ENCODE measurements around the gene HDX.
"Not testable (repeated sequence)": the region's sequence is repeated elsewhere in the genome, so short reads cannot be mapped to it uniquely, and the experiment has no call there.

HDX gene

DNA sequence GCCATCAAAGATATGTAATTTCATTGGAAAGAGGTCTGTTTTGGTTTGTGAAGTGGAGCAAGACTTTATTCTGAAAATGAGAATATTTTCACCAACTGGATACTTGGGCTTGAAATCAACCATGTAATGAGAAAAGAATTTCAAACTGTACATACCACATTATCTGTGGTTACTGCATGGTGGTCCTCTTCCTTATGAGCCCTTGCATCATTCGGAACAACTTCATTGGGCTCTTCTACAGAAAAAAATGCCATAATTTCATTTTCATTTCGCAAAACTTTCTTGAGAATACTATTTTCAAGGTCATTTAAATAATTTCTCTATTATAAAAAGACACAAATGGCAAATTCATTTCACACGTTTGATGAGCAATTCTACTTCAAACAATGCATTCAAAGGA, 165.6 kb downstream of the HDX start:
- no peak for DNase-seq

DNA sequence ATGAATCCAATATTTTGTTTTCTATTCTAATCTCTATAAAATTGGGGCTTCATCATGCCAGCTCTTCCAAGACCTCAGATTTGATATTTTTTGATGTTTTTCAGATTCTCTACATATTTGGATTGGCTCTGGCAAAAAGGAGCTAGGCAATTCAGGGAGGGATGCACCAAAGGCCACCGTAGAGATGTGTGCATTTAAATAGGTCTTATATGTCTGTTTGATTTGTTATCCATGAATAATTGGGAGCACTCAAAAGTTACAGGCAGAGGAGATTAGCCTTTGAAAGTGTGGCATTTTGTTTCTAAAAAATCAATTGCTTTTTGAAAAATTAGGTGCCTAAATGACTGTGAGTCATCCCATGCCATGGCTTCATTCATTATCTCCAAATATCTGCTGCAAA, 167.1 kb downstream of the HDX start:
- no peak for DNase-seq

DNA sequence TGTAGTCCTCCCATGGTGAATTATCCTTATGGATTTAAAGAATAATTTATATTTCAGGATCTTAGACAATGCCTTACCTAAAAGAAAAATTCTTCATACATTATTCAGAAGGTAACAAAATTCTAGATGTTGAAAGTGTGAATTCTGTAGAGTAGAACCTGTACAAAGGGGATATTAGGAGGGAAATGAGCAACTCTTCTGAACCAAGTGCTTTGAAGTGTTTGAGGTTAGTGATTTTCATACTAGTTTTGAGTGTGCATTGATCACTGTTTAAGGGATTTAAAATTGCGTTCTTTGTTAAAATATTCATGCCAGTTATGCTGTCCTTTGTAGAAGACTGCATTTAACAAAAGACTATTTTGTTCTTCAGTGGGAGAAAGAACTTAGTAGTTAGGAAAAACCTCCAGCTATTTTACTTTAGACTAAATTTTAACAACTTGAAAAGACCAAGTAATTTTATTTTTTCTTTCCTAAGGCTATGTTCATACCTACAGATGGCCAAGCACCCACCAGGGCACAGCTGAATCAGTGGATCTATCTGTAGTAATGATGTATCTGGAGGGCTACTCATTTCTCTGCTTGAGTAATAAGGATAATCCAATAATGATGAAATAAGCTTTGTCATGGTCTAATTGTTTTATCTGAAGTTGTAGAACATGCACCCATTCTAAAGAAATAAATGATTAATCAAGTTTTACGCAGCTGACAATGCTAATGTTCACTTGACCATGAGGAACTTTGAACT, 180.0 kb downstream of the HDX start:
- DNase-seq: no peak

DNA sequence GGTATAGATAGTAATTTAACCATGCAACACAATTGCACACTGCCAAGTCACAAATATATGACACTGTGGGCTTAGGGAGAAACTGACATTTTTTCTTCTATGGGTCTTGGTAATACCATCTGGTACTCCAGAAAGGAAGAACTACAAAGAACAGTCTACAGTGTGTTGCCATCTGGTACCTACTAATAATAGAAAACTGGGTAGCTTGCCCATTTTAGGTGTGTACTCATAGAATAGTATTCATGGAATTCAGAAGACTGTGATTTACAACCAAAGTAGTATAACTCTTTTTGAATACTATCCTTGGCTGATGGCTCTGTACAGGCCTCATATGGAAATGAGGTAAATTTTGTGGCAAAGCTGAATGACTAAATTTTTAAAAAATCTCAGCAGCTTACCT, 181.6 kb downstream of the HDX start:
- DNase-seq: no peak

DNA sequence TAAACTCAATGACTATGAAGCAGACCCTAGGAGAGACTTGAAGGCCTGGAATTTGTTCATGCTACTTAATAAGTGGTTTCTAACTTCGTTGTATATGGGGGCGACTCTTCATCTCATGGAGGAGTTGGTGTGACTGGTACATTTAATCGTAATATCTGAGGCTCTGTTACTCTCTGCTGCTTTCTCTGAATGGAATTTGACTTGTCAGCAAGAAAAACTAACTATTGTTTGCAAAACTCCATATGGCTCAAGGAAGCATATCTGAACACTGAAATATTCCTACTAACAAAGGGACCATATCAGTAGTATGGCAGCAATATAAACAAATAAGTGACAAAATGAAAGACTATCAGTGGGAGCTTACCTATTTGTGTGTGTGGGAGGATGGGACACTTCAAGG, 182.2 kb downstream of the HDX start:
- no peak for DNase-seq

- DNase-seq: no peak
Measured at GRCh38 chrX:84318661-84319060, 183.6 kb downstream of the HDX start.

GRCh38 chrX:84315946-84316345, 186.3 kb downstream of the HDX start:
- not testable (repeated sequence) for DNase-seq

Measured in activated effector memory CD4-positive, alpha-beta T cell treated with anti-CD3 and anti-CD28 coated beads, Interleukin-2, amount 50 U/mL, for 16 hours (primary cell).